ENCODE measurements around the gene TENT5C.

TENT5C gene

DNA sequence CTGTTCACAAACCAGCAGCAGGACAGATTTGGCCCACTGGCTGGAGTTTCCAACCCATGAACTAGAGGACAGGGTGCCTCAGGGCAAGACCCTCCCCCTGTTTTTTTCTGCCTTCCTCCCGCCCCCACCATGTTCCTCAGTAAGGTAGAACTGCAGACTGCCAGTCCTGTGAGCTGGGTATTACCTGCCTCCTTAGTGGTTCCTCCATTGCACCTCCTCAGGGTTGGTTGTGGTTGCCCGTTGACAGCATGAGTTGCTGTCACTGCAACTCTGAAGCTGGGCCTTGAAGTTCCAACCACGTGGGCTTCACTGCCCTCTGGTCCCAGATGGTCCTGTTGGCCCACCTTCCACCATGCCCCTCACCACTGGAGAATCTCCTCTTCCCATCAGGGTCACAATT, 28.8 kb downstream of the TENT5C start:
- DNase-seq (ENCODE audit: low read depth in 2 of 2) = no peak

DNA sequence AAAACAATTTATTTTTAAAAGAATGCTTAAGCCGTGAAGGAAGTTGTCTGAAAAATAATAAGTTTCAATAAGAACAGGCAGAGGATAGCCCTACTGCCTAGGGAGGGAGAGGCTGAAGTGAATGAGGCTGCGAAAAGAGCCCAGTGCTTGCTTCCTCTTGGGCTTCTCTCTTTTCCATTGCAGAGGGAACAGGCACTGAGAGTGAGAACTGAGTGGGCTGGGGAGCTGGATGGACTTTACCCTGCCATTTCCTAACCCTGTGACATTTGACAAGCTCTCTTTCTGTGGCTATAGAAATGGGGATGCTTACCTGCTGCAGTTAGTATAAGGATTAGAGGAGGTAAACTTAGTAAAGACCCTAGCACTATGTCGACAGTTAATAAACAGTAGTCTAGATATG, 30.0 kb downstream of the TENT5C start:
- no peak for DNase-seq (ENCODE audit: low read depth in 2 of 2)

DNA sequence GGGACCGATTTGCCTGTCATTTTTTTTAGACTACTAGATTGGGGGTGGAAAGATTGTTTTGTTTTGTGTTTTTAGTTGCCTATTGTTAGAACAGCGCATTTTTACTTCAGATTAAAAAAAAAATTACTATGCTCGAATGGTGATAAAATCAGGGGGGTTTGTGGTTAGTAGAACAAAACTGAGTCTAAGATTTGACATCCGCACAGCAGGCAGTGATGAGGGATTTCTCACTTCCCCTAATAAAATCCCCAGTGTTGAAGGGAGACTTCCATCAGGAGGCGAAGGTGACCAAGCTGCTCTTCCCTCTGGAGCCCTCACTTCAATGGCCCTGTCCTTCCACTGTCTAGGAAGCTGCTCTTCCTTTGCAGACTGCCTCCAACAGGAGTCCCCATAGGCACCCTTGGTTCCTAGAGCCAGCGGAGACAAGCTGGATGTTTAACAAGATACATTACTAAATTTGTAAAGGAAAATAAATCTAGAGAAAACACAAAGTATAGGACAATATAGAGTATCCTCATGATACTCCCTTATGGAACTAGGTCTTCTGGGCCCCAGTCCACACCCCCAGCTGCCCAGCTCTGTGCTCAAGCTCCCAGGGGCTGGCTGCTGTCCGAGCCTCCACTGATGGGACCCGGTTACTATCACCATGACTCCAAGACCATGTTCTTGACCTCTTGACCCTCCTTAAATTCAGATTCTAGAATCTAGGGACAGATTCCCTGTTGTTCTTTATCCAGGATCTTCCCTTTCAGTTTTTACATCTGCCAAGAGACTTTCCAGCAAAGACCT, 31.0 kb downstream of the TENT5C start:
- DNase-seq (ENCODE audit: low read depth in 2 of 2) = no peak

DNA sequence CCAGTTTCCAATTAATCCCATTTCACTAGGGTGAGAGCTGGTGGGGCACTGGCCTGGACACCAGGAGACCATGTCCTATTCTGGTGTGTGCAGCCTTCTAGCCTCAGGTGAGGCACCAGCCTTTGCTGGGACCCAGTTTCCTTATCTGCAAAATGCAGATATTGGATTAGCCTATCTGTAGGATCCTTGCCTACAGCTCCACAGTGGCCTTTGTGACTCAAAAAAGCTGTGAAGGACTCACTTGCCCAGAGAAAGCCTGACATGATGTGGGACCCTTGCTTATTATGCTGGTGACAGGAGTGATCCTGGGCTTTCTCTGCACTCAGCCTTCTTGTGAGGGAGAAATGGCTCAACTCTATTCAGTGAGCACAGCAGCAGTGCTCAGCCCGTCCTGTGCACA, 32.3 kb downstream of the TENT5C start:
- DNase-seq (ENCODE audit: low read depth in 2 of 2) = no peak

DNA sequence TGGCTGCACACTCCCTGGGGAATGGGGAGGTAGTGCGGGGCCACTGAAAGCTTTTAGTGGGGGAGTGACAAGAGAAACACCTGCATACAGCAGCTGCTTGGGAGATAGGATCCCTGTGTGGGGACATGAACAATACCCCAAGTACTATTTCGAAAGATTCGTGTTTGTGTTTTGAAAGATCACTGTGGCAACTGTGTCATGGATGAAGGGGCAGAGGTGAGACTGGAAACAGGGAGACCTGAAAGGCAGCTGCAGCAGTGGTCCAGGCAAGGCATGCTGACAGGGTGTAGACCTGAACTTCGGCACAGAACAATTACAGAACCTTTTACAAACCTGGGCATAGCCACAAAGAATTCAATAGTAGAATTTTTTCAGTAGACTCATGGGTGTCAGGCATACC, 32.9 kb downstream of the TENT5C start:
- DNase-seq (ENCODE audit: low read depth in 2 of 2) = no peak

DNA sequence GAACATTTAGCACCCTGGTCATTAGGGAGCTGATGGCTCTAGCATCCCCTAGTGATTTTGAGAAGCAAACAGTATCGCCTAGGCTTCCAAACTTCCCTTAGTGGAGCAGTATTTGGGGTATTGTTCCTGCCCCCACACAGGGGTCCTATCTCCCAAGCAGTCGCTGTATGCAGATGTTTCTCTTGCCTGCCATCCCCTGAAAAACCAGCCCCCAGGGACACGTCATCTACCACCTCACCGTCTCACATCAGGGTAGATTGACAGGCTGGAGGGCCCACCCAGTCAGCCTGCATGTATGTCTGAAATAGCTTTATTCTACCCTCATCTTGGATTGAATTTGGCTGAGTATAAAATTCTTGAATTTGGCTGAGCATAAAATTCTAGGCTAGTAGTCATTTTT, 33.9 kb downstream of the TENT5C start:
- no peak for DNase-seq (ENCODE audit: low read depth in 2 of 2)

DNA sequence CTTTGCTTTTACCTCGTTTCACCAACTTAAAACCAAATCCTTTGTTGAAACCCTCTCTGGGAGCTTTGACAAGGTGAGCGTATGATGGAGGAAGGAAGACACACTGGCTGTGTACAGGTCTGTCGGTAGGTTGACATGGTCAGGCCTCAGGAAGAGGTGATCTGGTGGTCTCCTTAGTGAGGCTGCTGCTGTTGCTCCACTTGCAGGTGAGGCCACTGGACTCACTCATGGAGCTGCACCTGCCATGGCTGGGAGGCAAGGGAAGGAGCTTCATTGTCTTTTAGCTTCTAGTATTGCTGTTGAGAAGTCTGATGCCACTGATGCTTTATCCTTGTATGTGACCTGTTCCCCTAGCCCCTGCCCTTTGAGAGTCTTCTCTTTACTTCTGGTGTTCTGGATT, 35.7 kb downstream of the TENT5C start:
- no peak for DNase-seq (ENCODE audit: low read depth in 2 of 2)

DNA sequence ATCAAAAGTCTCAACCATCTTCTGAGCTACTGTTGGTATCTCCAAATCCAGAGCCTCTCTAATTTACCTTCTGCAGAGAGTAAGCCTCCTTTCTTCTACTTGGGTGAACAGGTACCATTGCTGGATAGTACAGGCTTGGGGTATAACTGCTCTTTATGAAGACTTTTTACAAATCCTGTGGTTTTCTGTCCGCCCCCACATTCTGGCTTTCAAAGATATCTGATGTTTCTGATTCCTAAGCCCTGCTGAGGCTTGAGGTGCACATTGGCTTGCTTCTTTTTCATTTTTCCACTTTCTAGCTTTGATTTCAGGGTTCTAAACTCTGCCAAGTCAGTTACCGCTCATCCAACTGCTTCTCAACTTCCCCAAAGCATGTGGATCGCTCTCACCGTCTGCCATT, 37.1 kb downstream of the TENT5C start:
- DNase-seq (ENCODE audit: low read depth in 2 of 2) = no peak

DNA sequence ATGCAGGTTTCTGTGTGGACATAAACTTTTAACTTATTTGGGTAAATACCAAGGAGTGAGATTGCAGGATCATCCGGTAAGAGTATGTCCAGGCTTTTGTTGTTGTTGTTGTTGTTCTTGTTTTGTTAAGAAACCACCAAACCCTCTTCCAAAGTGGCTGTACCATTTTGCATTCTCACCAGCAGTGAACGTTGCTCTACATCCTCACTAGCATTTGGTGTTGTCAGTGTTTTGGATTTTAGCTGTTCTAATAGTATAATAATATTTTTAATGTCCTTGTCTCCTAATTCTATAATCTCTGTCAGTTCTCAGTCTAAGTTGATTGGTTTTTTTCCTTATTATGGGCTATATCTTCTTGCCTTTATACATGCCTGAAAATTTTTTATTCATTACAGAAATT, 37.8 kb downstream of the TENT5C start:
- no peak for DNase-seq (ENCODE audit: low read depth in 2 of 2)

DNA sequence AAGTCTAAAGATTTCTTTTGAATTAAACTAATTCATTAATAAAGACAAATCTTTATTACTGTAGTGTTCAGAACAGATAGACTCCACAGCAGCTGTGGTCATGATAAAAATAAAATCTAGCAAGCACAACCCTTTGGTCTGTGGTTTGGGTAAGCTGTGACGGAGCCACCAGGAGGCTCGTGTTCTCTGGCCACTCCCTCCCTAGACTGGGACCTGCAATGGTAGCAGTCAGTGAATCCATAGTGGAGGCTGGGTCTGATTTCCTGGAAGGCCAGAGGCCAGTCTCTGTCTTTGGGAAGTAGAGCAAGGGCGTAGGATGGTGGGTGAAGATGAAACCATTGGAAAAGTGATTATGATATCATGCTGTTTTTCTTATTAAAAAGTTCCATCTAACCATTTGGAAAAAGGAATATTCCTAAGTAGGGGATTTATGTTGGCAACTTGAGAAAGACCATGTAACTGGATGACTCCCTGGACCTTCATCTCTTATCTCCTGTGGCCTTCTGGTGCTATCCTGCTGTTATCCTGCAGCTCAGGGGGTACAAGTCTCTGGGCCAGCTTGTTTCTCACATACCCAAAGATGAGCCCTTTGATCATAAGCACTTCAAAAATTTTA, 39.0 kb downstream of the TENT5C start:
- DNase-seq (ENCODE audit: low read depth in 2 of 2) = no peak

DNA sequence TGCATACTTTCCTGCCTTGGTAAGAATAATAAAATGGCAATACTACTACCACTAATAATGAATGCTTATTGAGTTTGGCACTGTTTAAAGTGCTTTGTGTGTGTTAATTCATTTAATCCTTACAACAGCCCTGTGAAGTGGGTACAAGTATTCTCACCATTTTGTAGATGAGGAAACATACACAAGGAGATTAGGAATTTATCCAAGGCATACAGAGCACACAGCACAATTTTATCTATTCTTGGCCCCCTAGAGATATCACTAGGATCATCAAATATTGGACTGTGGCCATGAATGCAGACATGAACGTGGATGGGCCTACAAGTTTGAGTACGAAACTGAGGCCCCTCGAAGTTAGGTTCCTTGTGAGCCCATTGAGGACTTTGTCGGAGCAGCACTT, 39.5 kb downstream of the TENT5C start:
- DNase-seq (ENCODE audit: low read depth in 2 of 2) = no peak

DNA sequence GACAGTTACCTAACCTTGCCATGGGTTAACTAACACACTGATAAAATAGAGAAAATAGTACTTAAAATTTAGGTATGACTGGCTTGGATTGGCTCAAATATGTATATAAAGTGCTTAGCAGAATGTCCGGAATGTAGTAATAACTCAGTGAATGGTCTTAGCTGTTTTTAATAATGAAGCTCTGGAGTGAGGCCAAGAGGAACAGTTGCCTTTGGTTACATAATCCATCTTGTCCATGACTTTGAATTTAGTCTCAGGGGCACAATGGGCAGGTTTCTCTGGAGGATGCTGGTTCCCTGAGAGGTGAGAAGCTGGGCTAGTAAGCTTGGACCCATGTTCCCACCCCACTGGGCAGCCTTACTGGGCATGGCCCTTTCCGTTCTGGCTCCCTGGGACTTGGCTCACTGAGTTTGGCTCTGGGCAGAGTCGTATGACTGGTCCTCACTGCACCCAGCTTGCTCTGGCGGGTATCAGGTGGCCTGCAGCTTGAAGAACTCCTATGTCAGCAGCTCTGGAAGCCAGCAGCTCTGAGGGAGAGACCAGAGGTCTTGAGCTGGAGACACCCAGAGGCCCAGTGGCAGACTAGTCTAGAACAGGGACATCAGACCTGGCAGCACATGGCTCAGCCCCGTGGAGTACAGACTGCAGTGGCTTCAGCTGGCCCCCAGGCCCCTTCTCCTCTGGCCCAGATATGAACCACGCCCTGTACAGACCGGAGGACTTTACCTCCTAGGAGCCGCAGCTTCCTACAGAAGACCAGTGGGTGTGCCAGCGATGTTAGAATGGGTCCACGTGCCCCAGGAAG, 40.4 kb downstream of the TENT5C start:
- no peak for DNase-seq (ENCODE audit: low read depth in 2 of 2)

DNA sequence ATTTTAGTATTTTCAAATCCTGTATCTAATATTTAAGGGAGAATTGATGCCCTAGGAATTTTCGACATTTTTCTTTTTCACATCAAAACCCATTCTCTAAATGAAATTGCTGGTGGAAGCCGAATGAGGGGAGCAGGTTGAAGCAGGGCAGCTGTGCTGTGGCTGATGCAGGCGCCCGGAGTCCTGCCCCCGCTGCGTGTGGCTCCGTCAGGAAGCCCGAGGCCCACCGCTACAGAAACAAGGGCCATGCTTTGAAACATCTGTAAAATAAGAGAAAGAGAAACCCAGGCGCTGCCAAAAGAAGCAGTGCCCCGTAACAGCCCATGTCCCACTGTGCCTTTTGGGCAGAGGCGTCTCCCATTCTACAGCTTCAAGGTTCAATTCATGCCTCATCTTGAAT, 41.1 kb downstream of the TENT5C start:
- DNase-seq (ENCODE audit: low read depth in 2 of 2) = no peak

DNA sequence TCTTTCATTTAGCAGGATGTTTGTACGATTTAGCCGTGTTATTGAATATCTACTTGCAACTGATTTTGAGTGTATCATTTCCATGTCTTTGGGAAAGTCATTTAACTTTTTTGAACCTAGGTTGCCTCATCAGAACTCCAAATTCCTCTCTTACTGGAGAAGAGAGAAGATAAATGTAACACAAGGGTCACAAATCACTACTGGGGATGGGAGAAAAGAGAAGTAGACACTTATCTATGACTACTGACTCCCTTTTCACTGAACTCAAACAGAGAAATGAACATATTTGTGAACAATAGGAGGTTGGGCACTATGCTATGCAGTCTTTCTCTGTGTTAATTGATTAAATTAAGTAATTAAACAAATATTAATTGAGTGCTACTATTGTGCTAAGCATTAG, 42.2 kb downstream of the TENT5C start:
- no peak for DNase-seq (ENCODE audit: low read depth in 2 of 2)

DNA sequence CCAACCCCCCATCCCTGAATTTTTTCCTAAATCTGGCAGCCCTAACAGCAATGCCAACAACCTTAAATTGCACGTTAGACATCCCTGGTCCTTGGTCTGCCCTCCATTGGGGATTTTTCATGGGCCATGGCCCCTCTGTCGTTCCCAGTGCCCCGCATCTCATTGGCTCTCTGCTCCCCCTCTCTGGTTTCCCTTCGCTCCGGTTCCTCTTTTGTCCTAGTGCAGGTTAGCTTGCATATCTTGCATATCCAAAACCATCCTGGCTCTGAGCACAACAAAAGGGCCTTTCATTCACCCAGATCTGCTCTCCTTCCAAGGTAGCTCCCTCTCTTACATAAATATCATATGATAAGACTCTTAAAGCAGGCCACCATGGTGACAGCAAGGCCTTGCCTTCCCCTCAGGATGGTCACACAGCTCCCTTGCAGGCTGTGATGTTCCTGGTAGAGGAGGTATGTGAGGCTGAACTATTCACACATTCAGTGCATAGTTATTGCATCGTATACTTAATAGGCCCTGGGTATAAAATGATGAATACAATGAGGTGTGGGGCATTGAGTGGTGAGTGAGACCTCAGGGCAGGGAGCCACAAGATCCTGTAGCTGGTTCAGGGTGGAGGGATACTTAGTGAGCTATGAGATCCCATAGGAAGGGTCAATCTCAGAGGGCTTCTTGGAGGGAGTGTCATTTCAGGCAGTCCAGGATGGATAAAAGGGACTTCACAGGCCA, 45.2 kb downstream of the TENT5C start:
- DNase-seq (ENCODE audit: low read depth in 2 of 2) = no peak

DNA sequence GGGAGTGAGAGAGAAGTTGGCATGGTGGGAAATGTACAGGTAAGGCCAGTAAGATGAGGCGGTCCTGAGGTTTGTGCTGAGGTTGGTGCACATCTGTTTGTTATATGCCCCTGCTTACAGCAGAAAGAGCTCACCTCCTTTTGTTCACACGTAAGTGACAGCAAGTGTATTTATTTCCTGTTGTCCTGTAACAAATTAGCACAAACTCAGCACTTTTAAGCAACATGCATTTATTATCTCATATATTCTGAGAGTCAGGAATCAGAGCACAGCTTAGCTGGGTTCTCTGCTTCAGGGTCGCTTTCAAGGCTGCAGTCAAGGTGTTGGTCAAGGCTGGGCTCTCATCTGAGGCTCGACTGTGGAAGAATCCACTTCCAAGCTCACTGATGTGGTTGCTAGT, 45.8 kb downstream of the TENT5C start:
- DNase-seq (ENCODE audit: low read depth in 2 of 2) = no peak

DNA sequence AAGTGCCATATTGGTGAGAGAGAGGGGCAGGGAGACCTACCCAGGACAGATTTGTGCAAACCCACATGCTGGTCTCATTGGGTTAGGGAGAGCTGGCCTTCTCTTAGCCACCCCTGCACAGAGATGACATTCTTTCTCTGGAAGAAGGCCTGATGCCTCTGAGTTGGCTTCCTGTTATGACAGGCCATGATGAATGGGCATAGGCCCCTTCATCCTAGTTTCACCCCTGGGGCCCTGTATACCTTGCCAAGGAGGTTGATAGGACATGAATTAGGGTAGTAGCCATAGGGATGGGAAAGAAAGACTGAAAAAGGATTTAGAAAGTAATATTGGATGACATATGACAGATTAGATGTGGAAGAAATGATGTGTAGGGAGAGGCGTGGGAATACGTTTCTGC, 46.6 kb downstream of the TENT5C start:
- no peak for DNase-seq (ENCODE audit: low read depth in 2 of 2)

DNA sequence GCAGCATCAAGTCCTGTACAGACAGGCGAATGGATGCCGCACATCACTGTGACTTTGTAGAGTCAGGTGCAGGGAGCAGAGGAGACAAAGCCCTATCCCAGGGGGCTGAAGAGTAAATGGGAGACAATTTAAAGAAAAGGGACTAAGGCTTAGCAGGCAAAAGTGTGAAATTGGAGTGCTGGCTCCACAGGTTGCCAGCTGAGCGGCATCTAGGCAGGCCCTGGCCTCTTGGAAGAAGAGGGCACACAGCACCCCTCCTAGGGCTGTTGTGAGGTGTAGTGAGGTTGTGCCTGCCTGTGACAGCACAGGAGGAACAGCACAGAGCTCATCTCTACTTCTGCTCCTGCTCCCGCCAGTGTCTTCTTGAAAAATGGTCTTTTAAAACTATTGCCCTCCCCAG, 47.3 kb downstream of the TENT5C start:
- DNase-seq (ENCODE audit: low read depth in 2 of 2) = no peak

DNA sequence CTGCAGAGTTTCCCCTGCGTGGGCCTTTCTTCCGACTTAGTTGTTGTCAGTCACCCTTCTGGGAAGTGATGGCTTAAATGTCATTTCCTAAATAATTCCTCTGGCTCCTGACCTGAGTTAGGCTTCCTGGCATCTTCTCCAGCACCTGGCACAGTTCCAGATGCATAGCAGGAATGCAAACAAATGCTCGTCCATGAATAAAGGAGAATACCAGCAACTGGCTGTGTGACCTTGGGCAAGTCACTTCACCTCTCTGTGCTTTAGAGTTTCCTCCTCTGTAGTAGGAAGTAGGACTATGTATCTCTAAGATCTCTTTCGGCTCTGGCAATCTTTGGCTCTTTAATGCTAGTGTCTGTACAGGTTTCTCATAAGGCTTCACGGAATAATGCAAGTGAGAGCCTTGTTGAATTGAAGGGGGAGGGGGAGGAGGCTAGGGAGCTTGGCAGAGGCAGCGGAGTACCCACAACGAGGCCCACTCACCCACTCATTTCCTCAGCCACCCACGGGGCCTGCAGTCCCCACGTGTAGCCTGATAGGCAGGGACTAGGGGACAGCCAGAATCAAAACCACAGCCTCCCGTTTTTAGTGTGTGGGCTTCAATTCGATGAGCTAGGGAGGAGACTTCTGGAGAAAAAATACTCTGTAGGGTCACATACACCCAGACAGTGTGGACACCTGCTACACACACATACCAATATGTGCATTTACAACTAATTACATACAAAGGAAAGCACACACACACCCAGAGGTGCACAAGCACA, 48.1 kb downstream of the TENT5C start:
- no peak for DNase-seq (ENCODE audit: low read depth in 2 of 2)

DNA sequence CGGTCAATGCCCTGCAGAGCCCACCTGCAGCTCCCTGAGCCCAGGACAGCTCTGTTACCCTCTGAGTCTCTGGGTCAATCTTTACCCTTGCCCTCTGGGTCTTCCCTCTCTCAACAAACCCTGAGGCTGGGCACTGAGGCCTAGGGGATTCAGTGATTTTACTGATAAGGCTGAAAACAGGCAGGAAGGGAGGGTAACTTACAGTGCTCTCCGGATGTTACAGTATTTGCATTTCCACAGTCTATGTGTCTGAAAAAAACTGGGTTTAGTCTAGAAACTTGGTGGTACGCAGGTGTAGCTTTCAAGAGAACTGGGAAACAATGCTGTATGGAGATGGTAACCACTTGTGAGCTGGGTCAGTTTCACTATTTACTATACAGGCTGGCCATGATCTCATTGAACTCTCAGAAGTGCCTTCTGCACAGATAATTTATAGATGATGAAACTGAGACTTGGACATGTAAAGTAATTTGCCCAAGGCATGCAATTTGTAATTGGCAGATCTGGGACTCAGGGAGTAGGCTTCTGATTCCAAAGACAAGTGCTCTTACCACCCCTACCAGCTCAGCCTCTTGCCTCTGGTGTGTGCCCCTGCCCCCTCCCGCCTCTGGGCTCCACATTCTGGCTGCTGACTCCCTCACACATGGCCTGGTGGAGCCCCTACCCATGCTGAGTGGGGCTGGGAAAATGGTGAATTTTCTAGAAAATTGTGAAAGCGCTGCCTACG, 48.8 kb downstream of the TENT5C start:
- DNase-seq (ENCODE audit: low read depth in 2 of 2) = no peak

DNA sequence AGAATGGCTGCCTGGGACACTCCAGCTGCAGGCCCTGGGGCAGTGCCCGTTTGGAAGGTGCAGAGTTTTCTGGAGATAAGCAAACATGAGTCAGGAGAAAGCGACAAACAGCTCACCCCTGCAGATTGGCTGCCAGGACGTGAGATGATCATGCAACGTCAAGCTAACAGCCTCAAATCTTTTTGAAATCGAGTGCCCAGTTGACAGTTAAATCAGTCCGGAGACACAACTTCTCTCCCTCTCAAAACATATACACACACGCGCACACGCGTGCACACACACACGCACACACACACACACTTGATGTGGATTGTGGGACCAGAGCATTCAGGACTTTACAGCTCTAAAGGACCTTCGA, 49.4 kb downstream of the TENT5C start:
- DNase-seq (ENCODE audit: low read depth in 2 of 2) = no peak
